ENCODE results near the gene ZNF385C. TPM values are rescaled to one million over a fixed set of nuclear protein-coding genes. Genes with fewer than 3 reads are reported as not detected.

ZNF385C gene
- total RNA-seq, 1 experiment from 2014 or later = 2.8 TPM

GRCh38 chr17:41984454-41984853 is 113.8 kb downstream of the ZNF385C start:
- no peaks in the 10 kb centered on the region for H4K20me1 ChIP-seq (ENCODE audit: control insufficient read depth, insufficient read depth, insufficient read length)

More at GRCh38 chr17:41984454-41984853, 113.8 kb downstream of the ZNF385C start:
- no CpG with 5 or more reads among the region's 8 CpGs for WGBS (ENCODE audit: extremely low coverage, insufficient read length, low lambda C conversion rate)
- H3K79me1 ChIP-seq (ENCODE audit: insufficient read depth, low read depth, low read length, poor library complexity, severe bottlenecking) = no peaks in the 10 kb centered on the region
- Mint-ChIP-seq H3K27ac (no peak overlapping the region), H3K4me1 (no peaks in the 10 kb centered on the region), H3K9me3 (no peaks in the 10 kb centered on the region), H3K27me3 (ENCODE audit: low read depth) (no peaks in the 10 kb centered on the region), H3K4me3 (no peak overlapping the region), H3K36me3 (ENCODE audit: insufficient read depth in 1 of 3, low read depth in 3 of 3) (peaks cover 65 to 98% (median 96%) of the 10 kb centered on the region in 3 experiments)
- no peak overlapping the region for H2BK120ac ChIP-seq (ENCODE audit: low read depth, low read length, poor library complexity, severe bottlenecking)
- H3K4ac ChIP-seq (ENCODE audit: low read depth, low read length) = no peak overlapping the region
- no peak overlapping the region for H2AFZ ChIP-seq (ENCODE audit: low read length)
- no peak overlapping the region for H3K23ac ChIP-seq (ENCODE audit: insufficient read length, low read depth, low read length)
- no peaks in the 10 kb centered on the region for H3K27me3 ChIP-seq (ENCODE audit: insufficient read depth, low read length)
- H3K4me1 ChIP-seq (ENCODE audit: insufficient read depth, low read length) = no peaks in the 10 kb centered on the region
- no peaks in the 10 kb centered on the region for H3K79me2 ChIP-seq (ENCODE audit: insufficient read depth, low read length)
- H3K27ac ChIP-seq (ENCODE audit: insufficient read length, low read depth, low read length) = no peak overlapping the region
- H2BK5ac ChIP-seq (ENCODE audit: insufficient read length, low read length) = no peak overlapping the region
- no peak overlapping the region for H4K5ac ChIP-seq (ENCODE audit: insufficient read length, low read depth, low read length)
- no peak overlapping the region for H2BK15ac ChIP-seq (ENCODE audit: low read depth, low read length)
- TF ChIP-seq, protein P1, sequence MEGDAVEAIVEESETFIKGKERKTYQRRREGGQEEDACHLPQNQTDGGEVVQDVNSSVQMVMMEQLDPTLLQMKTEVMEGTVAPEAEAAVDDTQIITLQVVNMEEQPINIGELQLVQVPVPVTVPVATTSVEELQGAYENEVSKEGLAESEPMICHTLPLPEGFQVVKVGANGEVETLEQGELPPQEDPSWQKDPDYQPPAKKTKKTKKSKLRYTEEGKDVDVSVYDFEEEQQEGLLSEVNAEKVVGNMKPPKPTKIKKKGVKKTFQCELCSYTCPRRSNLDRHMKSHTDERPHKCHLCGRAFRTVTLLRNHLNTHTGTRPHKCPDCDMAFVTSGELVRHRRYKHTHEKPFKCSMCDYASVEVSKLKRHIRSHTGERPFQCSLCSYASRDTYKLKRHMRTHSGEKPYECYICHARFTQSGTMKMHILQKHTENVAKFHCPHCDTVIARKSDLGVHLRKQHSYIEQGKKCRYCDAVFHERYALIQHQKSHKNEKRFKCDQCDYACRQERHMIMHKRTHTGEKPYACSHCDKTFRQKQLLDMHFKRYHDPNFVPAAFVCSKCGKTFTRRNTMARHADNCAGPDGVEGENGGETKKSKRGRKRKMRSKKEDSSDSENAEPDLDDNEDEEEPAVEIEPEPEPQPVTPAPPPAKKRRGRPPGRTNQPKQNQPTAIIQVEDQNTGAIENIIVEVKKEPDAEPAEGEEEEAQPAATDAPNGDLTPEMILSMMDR (conservative IDR thresholded peaks at IDR 0.05) = no peak
- no peak overlapping the region for H4K91ac ChIP-seq (ENCODE audit: insufficient read length, low read depth, low read length)
- no peak overlapping the region for H3K56ac ChIP-seq (ENCODE audit: insufficient read length, low read depth, low read length)
- DNase-seq = no peak
- no peaks in the 10 kb centered on the region for H3K9me3 ChIP-seq (ENCODE audit: control insufficient read depth, low read depth, low read length)
- H3K9ac ChIP-seq (ENCODE audit: extremely low read depth, insufficient read length, low read length) = no peak overlapping the region
- no peak overlapping the region for H2BK12ac ChIP-seq (ENCODE audit: insufficient read length, low read depth, low read length)
- H3T11ph ChIP-seq (ENCODE audit: low read length) = no peak overlapping the region
- H3K4me2 ChIP-seq (ENCODE audit: insufficient read depth, insufficient read length, low read length) = no peak overlapping the region
- no peak overlapping the region for H3K14ac ChIP-seq (ENCODE audit: insufficient read depth, low read length)
- H2BK20ac ChIP-seq (ENCODE audit: low read depth, low read length, poor library complexity, severe bottlenecking) = no peak overlapping the region
- H3K23me2 ChIP-seq (ENCODE audit: insufficient read length, low read depth, low read length, poor library complexity, severe bottlenecking) = no peaks in the 10 kb centered on the region
- H3K18ac ChIP-seq (ENCODE audit: insufficient read length, low read depth, low read length) = no peak overlapping the region
- H2AK5ac ChIP-seq (ENCODE audit: insufficient read length, low read length) = no peak overlapping the region
- H4K8ac ChIP-seq (replicated peaks; ENCODE audit: insufficient read length, low read depth, low read length) = no peak overlapping the region

All from H9 (cell line).